ENCODE measurements around the gene ANGEL1.

The ANGEL1 gene

GRCh38 chr14:76759589-76759988 is 53.1 kb downstream of the ANGEL1 start:
- H3K4me3 ChIP-seq (ENCODE audit: low read depth, low read length): no peak overlapping the region

DNA sequence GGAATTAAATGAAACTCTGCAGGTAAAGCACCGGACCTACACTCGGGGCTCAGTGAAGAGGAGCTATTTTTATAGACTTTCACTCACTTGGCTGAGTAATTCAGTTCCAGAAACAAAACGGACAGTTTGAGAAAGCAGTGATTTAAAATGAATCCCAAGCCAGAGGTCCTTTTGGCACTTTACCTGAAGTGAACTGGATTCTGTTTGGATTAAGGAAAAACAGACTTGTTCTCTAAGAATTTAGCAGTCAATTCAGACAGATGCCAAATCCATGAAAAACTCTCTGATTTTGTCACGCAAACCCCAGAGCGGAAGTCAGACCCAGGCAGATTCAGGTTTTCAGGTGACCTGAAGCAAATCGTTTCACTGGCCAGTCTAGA is 56.3 kb downstream of the ANGEL1 start:
- TF ChIP-seq, protein P1, sequence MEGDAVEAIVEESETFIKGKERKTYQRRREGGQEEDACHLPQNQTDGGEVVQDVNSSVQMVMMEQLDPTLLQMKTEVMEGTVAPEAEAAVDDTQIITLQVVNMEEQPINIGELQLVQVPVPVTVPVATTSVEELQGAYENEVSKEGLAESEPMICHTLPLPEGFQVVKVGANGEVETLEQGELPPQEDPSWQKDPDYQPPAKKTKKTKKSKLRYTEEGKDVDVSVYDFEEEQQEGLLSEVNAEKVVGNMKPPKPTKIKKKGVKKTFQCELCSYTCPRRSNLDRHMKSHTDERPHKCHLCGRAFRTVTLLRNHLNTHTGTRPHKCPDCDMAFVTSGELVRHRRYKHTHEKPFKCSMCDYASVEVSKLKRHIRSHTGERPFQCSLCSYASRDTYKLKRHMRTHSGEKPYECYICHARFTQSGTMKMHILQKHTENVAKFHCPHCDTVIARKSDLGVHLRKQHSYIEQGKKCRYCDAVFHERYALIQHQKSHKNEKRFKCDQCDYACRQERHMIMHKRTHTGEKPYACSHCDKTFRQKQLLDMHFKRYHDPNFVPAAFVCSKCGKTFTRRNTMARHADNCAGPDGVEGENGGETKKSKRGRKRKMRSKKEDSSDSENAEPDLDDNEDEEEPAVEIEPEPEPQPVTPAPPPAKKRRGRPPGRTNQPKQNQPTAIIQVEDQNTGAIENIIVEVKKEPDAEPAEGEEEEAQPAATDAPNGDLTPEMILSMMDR (IDR thresholded peaks at IDR 0.05; ENCODE audit: borderline replicate concordance, insufficient read depth, low read depth, low read length): no peak
- H3K4me3 ChIP-seq (ENCODE audit: low read depth, low read length): no peak overlapping the region

More at GRCh38 chr14:76759589-76759988, 53.1 kb downstream of the ANGEL1 start:
- TF ChIP-seq, protein P1 (IDR thresholded peaks at IDR 0.05; ENCODE audit: borderline replicate concordance, insufficient read depth, low read depth, low read length): no peak

DNA sequence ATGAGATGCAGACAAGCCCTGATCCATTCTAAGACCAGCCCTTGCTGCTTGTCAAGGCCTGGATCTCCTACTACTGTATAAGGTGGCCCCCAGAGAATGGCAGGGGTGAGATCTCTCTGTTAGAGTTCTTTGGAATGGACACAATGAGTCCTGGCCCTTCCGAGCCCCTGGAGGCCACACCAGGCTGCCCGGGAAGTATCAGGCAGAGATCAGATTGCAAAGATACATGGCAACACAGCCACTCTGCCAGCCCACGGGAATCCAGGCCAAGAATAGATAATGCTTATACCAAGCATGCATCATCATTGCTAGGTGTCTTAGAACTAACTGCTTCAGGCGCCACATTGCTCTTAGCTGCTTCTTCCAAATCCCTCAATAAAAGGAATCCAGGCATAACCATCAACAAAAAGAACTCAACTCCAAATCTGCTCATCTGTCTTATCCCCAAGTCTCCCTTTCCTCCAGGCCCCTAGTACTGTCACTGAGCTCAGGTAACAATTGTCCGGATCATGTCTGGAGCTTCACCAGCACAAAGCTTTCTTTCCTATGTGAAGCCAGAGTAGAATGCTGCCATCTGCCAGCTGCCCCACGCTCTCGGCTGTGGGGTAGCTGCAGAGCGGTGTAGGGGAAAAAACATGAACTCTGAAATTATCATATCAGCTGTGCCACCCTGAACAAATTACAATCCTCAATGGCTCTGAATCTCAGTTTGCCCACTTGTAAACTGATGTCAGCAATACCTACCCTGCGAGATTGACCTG is 56.9 kb downstream of the ANGEL1 start:
- TF ChIP-seq, protein P1 (IDR thresholded peaks at IDR 0.05; ENCODE audit: borderline replicate concordance, insufficient read depth, low read depth, low read length): no peak
- no peak overlapping the region for H3K4me3 ChIP-seq (ENCODE audit: low read depth, low read length)

- TF ChIP-seq, protein P1 (IDR thresholded peaks at IDR 0.05; ENCODE audit: borderline replicate concordance, insufficient read depth, low read depth, low read length): no peak
- no peak overlapping the region for H3K4me3 ChIP-seq (ENCODE audit: low read depth, low read length)
Observed at GRCh38 chr14:76754586-76754985, 58.1 kb downstream of the ANGEL1 start.

DNA sequence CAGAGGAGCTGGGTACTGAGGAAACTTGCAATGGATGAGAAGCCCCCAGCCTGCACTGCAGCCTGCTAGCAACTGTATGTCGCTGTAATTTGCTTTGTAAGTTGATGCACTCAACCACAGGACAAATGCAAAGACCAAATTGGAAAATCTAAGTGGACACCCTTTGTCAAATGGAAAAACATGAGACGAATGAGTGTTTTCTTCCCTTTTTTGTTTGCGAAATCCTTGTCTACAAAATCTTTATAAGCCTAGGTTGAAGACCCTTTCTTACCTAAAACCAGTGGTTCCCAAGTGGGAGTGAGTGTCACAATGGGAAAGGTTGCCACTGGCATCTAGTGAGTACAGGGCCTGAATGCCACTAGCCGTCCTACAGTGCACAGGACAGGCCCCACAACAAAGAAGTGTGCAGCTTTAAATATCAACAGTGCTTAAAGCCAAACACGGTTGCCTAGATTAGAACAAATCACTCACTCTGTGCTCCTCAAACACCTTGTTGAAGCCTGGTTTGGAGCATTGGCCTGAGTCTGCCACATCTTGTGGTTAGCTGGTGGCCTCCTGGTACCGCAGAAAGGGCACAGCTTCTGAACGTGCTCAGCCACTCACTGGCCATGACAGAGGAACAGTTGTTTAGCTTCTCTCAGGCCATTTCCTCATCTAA is 59.0 kb downstream of the ANGEL1 start:
- TF ChIP-seq, protein P1 (IDR thresholded peaks at IDR 0.05; ENCODE audit: borderline replicate concordance, insufficient read depth, low read depth, low read length): no peak
- H3K4me3 ChIP-seq (ENCODE audit: low read depth, low read length): no peak overlapping the region

DNA sequence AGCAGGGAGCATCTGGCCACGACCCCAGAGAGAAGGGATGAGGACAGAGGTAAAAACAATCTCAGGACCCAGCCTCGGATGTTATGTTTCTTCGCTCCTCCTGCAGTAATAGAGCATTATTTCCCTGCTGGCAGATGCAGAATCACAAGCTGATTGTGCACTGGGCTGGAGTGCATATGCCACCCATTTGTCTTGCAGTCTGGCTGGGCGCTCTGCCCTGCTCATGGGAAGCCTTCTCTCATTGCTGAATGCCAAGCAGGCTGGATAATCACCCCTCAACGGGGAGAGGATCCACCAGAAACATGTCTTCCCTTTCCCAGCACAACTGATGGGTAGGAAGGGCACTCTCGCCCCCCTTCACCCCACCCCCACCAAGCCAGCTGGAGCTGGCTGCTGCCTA is 59.9 kb downstream of the ANGEL1 start:
- no peak overlapping the region for H3K4me3 ChIP-seq (ENCODE audit: low read depth, low read length)
- TF ChIP-seq, protein P1 (IDR thresholded peaks at IDR 0.05; ENCODE audit: borderline replicate concordance, insufficient read depth, low read depth, low read length): no peak

GRCh38 chr14:76742966-76743365 is 69.7 kb downstream of the ANGEL1 start:
- H3K4me3 ChIP-seq (ENCODE audit: low read depth, low read length): no peak overlapping the region
- TF ChIP-seq, protein P1 (IDR thresholded peaks at IDR 0.05; ENCODE audit: borderline replicate concordance, insufficient read depth, low read depth, low read length): no peak

Data from GM12875 (cell line).